Hematopoietic multipotent progenitor cell treated with erythropoietin and hydrocortisone succinate and interleukin-3 and kit ligand, for 6 days (in vitro differentiated cells): ENCODE measurements around the gene DSE.
A peak's percentile ranks its signal among the peaks of the same experiment; 100 is the strongest.

ENCODE experiments used
- DNase-seq: peaks from one replicate; pipeline ENCODE4 v3.0.0-alpha.2; 2015

DSE gene

GRCh38 chr6:116388924-116389323 is 18.2 kb downstream of the DSE start:
- DNase-seq, result no peak

- no peak for DNase-seq
Observed at GRCh38 chr6:116389357-116389756, 18.6 kb downstream of the DSE start.

DNA sequence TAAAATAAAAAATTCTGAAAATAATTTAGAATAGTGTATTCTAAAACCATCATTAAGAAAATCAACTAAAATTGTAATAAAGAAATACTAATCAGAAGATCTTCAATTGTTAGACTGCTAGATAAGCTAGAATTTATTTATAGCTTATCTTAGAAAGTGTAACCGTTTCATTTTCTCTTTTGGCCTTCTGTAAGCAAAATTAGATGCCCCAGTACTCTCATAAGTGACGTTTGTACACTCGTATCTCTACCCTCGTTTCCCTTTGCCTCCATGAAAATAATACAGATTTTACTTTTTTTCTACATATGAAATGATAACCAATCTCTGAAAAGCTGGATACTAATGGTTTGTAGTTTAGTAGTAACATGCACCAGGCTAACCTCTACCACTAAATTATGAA is 19.8 kb downstream of the DSE start:
- DNase-seq, result peak; percentile 10

DNA sequence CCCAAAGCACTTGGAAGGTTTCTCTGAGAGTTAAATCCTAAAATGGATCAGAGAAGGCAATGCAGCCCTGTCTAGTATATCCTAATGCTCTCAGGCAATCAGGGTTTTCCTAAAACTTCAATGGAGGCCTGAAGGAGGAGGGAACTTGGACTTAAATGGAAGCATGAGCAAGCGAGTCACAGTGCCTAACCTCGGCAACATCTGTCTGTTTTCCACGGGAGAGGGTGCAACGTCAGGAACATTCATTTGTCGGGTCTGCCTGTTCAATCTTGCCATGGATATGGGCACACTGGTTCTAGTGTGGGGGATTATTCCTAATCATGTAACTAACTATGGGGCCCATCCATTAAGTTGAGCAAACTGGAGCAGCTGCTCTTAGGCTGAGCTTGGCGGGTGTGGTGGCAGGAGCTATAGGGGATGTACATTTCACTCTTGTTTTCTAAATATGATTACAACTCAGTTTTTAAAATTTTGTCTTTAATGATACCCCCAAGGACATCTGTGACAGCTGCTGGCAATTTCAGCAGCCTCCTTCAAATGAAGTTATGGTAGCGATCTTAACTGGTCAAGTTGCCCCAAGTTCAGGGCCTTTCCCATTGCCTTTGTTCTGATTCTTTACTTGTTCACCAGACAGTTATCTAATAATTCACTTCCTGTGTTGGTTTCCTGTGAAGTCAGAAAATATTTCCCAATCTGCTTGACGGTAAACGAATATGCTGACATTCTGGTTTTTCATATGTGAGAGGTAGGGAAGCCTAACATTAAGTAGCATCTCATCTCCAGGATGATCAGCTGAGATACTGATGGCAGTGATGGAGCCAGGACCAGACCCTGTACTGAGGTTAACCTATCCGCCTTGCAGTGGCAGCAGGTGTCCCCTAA is 21.6 kb downstream of the DSE start:
- DNase-seq, result peak; percentile 69

GRCh38 chr6:116393430-116393829 is 22.7 kb downstream of the DSE start:
- peak; percentile 14 for DNase-seq

DNA sequence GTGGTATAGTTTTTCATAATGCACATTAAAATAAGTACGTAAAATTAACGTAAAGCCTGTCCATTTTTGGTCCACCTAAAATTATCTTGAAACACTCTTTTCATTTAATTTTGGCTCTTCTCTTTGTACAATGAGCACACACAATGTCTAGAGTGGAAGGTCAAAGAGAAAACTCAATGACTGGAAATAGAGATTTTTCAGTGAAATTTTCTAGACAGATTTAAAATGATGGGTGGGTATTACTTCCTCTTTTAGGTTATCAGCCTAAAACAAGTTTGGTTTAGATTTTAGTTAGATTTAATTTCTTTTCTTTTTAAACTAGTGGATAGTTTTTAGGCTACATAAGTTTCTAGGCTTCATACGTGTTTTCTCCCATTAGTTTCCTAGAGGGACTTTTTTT is 24.9 kb downstream of the DSE start:
- DNase-seq, result no peak

GRCh38 chr6:116396441-116396840 is 25.7 kb downstream of the DSE start:
- no peak for DNase-seq

DNA sequence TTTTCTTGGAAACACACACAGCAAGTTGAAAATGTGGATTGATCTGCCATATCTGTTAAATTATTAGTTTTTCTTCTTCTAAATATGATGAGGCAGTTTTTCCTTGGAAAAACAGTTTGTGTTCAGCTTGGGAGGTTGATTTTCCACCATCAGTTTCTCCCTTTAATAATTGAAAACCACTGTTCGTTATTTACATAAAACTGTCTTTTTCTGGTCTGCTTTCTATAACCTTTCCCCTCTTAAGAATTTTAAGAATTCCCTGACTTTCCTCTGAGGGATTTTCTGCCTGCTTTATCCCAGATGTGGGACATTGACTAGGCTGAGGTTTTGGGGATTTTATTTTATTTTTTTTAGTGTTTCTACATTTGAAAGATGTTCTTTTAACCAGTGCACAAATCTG is 27.2 kb downstream of the DSE start:
- no peak for DNase-seq

DNA sequence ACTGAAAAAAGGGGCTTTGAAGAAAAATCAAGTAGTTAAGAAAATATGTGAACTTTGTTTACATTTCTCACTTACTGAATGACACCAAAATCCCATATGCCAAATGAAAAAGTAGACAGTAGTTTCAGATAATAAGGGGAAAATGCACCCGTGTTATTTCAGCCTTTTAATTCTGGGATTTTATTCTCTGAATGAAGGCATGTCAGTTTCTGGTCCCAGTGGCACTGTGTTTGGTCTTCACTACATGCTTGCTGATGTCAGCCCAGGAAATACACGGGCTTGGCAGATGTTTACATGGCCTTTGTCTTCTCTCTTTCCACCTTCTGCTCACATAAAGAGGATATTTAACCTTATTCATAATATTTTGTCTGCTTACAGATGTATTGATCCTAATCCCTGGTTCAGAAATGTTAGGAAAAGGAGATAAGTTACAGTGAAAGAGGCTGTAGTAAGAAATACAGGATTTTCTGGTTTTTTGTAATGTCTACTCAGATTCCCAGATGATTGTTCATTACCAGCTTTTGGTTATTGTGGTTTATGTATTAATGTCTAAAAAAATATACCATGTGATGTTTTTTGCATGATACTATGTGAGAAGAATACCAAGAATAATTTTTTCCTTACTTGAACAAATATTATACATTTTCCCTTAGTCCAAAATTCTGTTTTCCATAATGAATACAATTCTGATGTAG is 27.7 kb downstream of the DSE start:
- no peak for DNase-seq

DNA sequence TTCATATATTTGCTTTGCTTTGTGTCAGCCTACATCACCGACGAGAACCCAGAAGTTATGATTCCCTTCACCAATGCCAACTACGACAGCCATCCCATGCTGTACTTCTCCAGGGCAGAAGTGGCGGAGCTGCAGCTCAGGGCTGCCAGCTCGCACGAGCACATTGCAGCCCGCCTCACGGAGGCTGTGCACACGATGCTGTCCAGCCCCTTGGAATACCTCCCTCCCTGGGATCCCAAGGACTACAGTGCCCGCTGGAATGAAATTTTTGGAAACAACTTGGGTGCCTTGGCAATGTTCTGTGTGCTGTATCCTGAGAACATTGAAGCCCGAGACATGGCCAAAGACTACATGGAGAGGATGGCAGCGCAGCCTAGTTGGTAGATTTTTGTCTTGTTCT is 28.5 kb downstream of the DSE start:
- DNase-seq, result no peak

DNA sequence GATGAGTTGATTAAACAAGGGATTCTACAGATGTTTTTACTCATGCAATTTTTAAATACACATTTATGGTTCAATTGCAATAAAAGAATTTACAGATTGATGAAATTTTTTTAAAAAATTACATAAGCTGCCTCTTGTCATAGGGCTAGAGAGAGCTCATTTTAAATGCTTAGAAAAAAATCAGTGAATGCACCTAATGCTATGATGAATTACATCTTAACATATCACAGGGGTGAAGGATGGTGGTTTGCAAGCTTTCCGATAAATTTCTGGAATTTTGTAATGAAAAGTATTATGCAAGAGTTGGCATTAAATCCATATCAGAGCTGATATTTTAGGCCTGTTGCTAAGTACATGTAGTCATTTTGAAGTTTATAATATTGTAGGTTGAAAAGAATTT is 29.6 kb downstream of the DSE start:
- DNase-seq, result no peak

DNA sequence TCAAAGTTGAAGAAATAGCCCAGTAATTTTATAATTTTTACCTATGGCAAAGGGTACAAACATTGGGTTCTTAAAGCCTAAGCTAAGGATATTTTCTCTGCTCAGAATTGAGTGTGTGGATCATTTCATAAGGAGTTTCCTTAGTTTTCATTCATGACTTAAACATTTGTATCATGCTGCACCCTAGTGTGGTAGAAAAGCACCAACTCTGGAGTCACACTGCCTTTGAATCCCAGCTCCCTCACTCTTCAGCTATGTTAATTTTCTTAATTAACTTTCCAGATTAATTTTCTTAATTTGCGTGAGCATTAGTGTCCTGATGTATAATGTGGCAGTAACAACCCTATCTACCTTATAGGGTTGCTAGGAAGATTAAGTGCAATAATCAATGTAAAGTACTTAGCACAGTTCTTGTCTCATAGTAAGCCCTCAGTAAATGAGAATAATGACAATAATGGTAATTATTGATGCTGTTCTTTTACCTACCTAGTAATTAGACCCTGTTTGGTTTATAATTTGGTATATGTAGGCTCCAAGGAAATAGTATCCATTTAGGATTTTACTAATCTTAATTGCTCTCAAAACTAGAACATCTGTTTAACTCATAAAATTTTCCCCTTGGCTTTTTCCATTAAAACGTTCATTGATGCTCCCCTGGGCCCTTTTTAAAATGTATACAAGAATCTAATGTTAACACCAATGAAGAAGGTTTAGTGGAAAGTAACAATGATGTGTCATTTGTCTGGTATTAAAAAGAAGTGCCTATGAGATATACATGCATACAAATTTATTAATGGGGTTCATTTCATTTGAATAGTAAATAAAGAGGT is 31.6 kb downstream of the DSE start:
- no peak for DNase-seq

DNA sequence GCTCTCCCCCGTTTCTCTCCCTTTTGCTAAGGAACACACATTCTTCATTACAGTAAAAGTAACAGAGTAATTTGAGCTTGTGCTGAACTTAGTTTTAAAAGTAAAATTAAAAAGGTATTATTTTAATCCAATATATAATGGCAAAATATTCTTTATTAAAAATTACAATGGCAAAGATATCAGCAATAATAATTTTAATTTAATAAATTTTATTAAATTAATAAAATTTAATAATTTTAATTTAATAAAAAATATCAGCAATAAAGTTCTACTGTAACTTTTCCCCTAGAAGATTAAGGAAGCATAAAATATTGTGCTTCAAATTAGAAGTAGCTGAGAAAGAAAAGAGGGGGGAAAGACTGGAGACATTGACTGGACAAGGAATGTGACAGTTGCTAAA is 32.5 kb downstream of the DSE start:
- DNase-seq, result no peak

DNA sequence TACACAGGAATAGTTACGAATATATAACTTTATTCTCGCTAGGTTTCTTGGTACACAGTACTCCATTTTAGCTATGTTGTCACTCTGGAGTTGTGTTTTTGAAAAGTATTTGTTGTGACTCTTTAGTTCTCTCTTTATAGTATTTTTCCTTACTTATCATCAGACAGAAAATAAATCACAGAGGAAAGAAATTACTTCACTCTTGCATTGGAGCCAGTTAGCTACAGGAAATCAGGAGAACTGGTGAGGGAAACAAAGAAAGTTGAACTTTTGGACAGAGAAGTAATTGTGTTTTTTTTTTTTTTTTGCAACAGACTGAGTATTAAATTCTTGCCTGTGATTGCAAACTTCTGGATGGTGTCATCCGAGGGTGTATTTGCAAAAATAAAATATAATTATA is 33.9 kb downstream of the DSE start:
- no peak for DNase-seq

- no peak for DNase-seq
Observed at GRCh38 chr6:116405138-116405537, 34.4 kb downstream of the DSE start.

- DNase-seq, result no peak
Observed at GRCh38 chr6:116405652-116406356, 35.1 kb downstream of the DSE start.

GRCh38 chr6:116406678-116407345 is 36.1 kb downstream of the DSE start:
- DNase-seq, result no peak

GRCh38 chr6:116408491-116408890 is 37.7 kb downstream of the DSE start:
- DNase-seq, result no peak

DNA sequence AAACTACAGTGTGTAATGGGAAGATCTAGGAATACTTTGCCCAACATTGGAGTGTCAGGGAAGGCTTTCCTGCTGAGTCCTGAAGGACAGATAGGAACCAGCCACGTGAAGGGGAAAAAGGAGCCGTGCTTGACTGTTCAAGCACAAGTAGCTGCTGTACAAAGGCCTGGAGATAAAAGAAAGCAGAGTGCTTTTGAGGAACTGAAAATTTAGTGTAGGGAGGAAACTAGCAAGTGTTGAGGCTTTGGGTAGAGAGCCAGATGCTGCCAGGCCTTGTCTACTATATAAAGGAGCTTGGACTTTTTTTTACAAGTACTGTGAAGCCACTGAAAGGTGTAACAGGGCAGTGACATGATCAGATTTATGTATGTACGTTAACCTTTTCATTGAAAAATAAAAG is 39.0 kb downstream of the DSE start:
- peak; percentile 25 for DNase-seq

DNA sequence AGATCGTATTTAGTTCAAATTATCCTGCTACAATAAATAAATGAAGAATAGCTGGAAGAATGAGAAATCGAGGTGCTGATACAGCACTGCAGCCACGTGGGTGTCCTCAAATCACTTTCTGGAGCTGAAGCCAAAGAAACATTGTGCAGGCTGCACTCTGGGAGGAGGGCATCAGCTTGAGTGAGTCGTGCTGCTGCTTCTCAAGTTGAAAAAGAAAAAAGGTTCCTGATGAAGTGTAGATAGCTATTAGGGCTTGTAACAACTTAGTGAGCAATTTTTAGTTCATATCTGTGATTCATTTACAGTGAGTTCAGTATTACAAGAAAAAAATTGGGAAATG is 40.5 kb downstream of the DSE start:
- DNase-seq, result no peak

DNA sequence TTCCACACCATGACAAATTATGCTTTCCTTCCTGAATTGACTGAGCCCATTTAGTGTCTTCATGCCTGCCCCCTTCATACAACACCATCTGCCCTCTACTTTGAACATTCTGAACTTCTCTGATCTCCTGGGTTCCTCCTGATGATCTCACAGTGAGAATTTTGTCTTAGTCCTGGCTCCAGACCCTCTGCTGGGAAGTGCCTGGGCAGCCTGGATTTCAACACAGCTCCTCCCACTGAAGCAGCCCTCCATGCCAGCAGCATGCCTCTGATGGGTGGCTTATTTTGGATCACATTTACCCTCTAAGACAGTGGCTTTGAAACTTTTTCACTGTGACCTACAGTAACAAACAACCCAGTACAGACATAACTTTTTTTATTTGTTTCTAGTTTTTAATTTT is 41.5 kb downstream of the DSE start:
- DNase-seq, result no peak

DNA sequence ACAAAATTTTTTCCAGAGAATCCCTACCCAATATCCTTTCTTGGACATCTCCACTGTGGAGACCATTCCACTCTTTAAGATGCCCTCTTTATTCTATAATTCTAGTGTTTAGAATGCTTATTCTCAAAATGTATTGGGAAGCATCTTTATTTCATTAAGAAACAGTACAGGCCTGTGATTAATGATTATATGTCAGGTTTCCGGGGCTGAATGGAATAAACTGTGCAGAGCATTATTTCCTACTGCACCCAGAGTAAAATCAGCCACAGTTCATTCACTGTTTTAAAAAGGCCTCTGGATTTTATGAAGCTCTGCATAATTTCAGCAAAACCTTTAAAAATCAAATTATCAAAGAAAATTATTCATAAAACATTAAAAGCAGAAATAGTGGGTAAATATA is 42.6 kb downstream of the DSE start:
- DNase-seq, result no peak

GRCh38 chr6:116417661-116418060 is 46.9 kb downstream of the DSE start:
- DNase-seq, result no peak
